Fibroblast of lung (primary cell): ENCODE data around the gene FER. TPM values are rescaled to one million over a fixed set of nuclear protein-coding genes. Genes with fewer than 3 reads are reported as not detected.

Source experiments
- DNase-seq, 2 donors: peaks; one replicate each; pipeline versions ENCODE4 v3.0.0 to v3.0.0-alpha.2; 2010; ENCODE audit warnings: low read depth in 2 of 2
- H2AFZ ChIP-seq: 2 replicates; pipeline ENCODE4 v1.5.1; 2012; ENCODE audit warnings: low read length, control low read depth, inconsistent platforms
- H3K27ac ChIP-seq: 2 replicates; pipeline ENCODE4 v1.5.1; 2011; ENCODE audit warnings: low read length, control low read depth; ENCODE audit not compliant: insufficient read depth
- H3K27me3 ChIP-seq: 2 replicates; pipeline ENCODE4 v1.5.1; 2011; ENCODE audit warnings: mild to moderate bottlenecking, low read length; ENCODE audit not compliant: control insufficient read depth, insufficient read depth
- H3K36me3 ChIP-seq: 2 replicates; pipeline ENCODE4 v1.5.1; 2011; ENCODE audit warnings: low read length; ENCODE audit not compliant: control insufficient read depth, insufficient read depth
- H3K4me1 ChIP-seq: 2 replicates; pipeline ENCODE4 v1.5.1; 2011; ENCODE audit warnings: low read length; ENCODE audit not compliant: control insufficient read depth, insufficient read depth; ENCODE audit errors: extremely low read depth
- H3K4me2 ChIP-seq: 2 replicates; pipeline ENCODE4 v1.5.1; 2011; ENCODE audit warnings: low read length, control low read depth; ENCODE audit not compliant: insufficient read depth; ENCODE audit errors: extremely low read depth
- H3K4me3 ChIP-seq, 4 experiments: fragments of 200-600 bp in 1 of 4; sonication (generic) in 1 of 4; replicated peaks in 1 of 4; 2 replicates each; pipeline ENCODE4 v1.5.1; 2011 to 2016; ENCODE audit warnings: low read length in 4 of 4, low read depth in 3 of 4, mild to moderate bottlenecking in 3 of 4, control low read depth in 2 of 4, inconsistent platforms in 1 of 4, mixed read lengths in 1 of 4; ENCODE audit not compliant: insufficient read depth in 1 of 4; ENCODE audit errors: control extremely low read depth in 1 of 4
- H3K79me2 ChIP-seq: 2 replicates; pipeline ENCODE4 v1.5.1; 2012; ENCODE audit warnings: mild to moderate bottlenecking, low read length, inconsistent platforms; ENCODE audit not compliant: control insufficient read depth, insufficient read depth
- H3K9ac ChIP-seq: 2 replicates; pipeline ENCODE4 v1.5.1; 2011; ENCODE audit warnings: mild to moderate bottlenecking, low read length, control low read depth; ENCODE audit not compliant: insufficient read depth
- H3K9me3 ChIP-seq: 2 replicates; pipeline ENCODE4 v1.5.1; 2012; ENCODE audit warnings: low read depth, low read length; ENCODE audit not compliant: control insufficient read depth, insufficient read depth
- H4K20me1 ChIP-seq: 2 replicates; pipeline ENCODE4 v1.5.1; 2011; ENCODE audit warnings: low read length; ENCODE audit not compliant: control insufficient read depth, insufficient read depth; ENCODE audit errors: extremely low read depth
- EZH2 ChIP-seq: IDR thresholded peaks from 2 replicates; pipeline ENCODE4 v1.5.1; 2012; ENCODE audit warnings: low read length, control low read depth, mild to moderate bottlenecking; ENCODE audit errors: missing control alignments
- polyA plus RNA-seq, 2 donors: library from polyadenylated mRNA; depleted of rRNA in 1 of 2; stranded (reverse) in 1 of 2; unstranded in 1 of 2; fragments of >200 nt; gene quantifications; 2 replicates each; pipeline ENCODE4 v1.2.1, GENCODE V29; 2011 to 2012; ENCODE audit warnings: missing spikeins in 1 of 2
- total RNA-seq: library from RNA; depleted of rRNA; stranded (reverse); fragments of >200 nt; gene quantifications from 2 replicates; pipeline ENCODE4 v1.2.1, GENCODE V29; 2014
- TF ChIP-seq, protein P1 (sequence below), 2 donors: IDR thresholded peaks in 1 of 2; conservative IDR thresholded peaks in 1 of 2; 1 replicate in 1 of 2; 2 replicates in 1 of 2; pipeline ENCODE4 v1.5.1; 2011 to 2012; ENCODE audit warnings: low read length in 2 of 2, control low read depth in 1 of 2, inconsistent platforms in 1 of 2, low read depth in 1 of 2, mild to moderate bottlenecking in 1 of 2

The FER gene
- total and polyA plus RNA-seq, 2 donors (not counting 1 experiment from before 2014, with no cell fraction given), result 12.2 to 21.3 TPM

- Histone ChIP-seq H3K4me2 (no peak overlapping the region), H3K4me3 (no peak overlapping the region), H2AFZ (no peak overlapping the region), H3K79me2 (no peaks in the 10 kb centered on the region), H3K9ac (no peak overlapping the region), H3K9me3 (no peaks in the 10 kb centered on the region), H3K4me1 (no peaks in the 10 kb centered on the region), H3K27me3 (no peaks in the 10 kb centered on the region), H3K27ac (no peak overlapping the region), H4K20me1 (no peaks in the 10 kb centered on the region), H3K36me3 (no peaks in the 10 kb centered on the region)
- TF ChIP-seq EZH2, result no peak
- TF ChIP-seq, protein P1, sequence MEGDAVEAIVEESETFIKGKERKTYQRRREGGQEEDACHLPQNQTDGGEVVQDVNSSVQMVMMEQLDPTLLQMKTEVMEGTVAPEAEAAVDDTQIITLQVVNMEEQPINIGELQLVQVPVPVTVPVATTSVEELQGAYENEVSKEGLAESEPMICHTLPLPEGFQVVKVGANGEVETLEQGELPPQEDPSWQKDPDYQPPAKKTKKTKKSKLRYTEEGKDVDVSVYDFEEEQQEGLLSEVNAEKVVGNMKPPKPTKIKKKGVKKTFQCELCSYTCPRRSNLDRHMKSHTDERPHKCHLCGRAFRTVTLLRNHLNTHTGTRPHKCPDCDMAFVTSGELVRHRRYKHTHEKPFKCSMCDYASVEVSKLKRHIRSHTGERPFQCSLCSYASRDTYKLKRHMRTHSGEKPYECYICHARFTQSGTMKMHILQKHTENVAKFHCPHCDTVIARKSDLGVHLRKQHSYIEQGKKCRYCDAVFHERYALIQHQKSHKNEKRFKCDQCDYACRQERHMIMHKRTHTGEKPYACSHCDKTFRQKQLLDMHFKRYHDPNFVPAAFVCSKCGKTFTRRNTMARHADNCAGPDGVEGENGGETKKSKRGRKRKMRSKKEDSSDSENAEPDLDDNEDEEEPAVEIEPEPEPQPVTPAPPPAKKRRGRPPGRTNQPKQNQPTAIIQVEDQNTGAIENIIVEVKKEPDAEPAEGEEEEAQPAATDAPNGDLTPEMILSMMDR (conservative IDR thresholded peaks at IDR 0.05 in 1 of 2, IDR thresholded peaks at IDR 0.05 in 1 of 2; ENCODE audit: low read depth in 1 of 2, low read length in 2 of 2), result no peak
- no peak for DNase-seq
These were observed 198.3 kb downstream of the FER start for GRCh38 chr5:108946008-108946407.

GRCh38 chr5:108947164-108947563 is 199.5 kb downstream of the FER start:
- Histone ChIP-seq H2AFZ (no peak overlapping the region), H3K4me2 (no peak overlapping the region), H3K4me3 (no peak overlapping the region), H3K4me1 (no peaks in the 10 kb centered on the region), H3K79me2 (no peaks in the 10 kb centered on the region), H3K27ac (no peak overlapping the region), H3K9ac (no peak overlapping the region), H3K9me3 (no peaks in the 10 kb centered on the region), H3K36me3 (no peaks in the 10 kb centered on the region), H4K20me1 (no peaks in the 10 kb centered on the region), H3K27me3 (no peaks in the 10 kb centered on the region)
- TF ChIP-seq, protein P1 (conservative IDR thresholded peaks at IDR 0.05 in 1 of 2, IDR thresholded peaks at IDR 0.05 in 1 of 2; ENCODE audit: low read depth in 1 of 2, low read length in 2 of 2), result no peak
- no peak for TF ChIP-seq EZH2
- no peak for DNase-seq

GRCh38 chr5:108950276-108950675 is 202.6 kb downstream of the FER start:
- no peak overlapping the region for H3K27ac ChIP-seq
- no peak overlapping the region for H3K4me2 ChIP-seq
- DNase-seq, result no peak
- no peak overlapping the region for H3K9ac ChIP-seq
- H3K79me2 ChIP-seq, result no peaks in the 10 kb centered on the region
- H3K36me3 ChIP-seq, result no peaks in the 10 kb centered on the region
- TF ChIP-seq EZH2, result no peak
- TF ChIP-seq, protein P1 (conservative IDR thresholded peaks at IDR 0.05 in 1 of 2, IDR thresholded peaks at IDR 0.05 in 1 of 2; ENCODE audit: low read depth in 1 of 2, low read length in 2 of 2), result no peak
- no peaks in the 10 kb centered on the region for H3K9me3 ChIP-seq
- no peaks in the 10 kb centered on the region for H3K4me1 ChIP-seq
- H2AFZ ChIP-seq, result no peak overlapping the region
- H4K20me1 ChIP-seq, result no peaks in the 10 kb centered on the region
- H3K4me3 ChIP-seq, result no peak overlapping the region
- H3K27me3 ChIP-seq, result no peaks in the 10 kb centered on the region
